Duodenal mucosa (tissue), 2 donors: ENCODE results near the gene TSHZ2.
A peak's percentile ranks its signal among the peaks of the same experiment; 100 is the strongest.
"Not testable (repeated sequence)": the region's sequence is repeated elsewhere in the genome, so short reads cannot be mapped to it uniquely, and the experiment has no call there.

Experiments used
- H3K27ac ChIP-seq: one replicate; pipeline ENCODE4 v1.7.0; 2013; ENCODE audit warnings: low read depth, low read length
- H3K27me3 ChIP-seq, 2 donors: one replicate each; pipeline ENCODE4 v1.7.0; 2013; ENCODE audit warnings: low read length in 2 of 2, control low read depth in 1 of 2; ENCODE audit not compliant: insufficient read depth in 2 of 2, control insufficient read depth in 1 of 2
- H3K36me3 ChIP-seq, 2 donors: one replicate each; pipeline ENCODE4 v1.7.0; 2013; ENCODE audit warnings: low read length in 2 of 2, control low read depth in 1 of 2; ENCODE audit not compliant: insufficient read depth in 2 of 2, control insufficient read depth in 1 of 2
- H3K4me1 ChIP-seq, 2 donors: one replicate each; pipeline ENCODE4 v1.7.0; 2013; ENCODE audit warnings: low read length in 2 of 2, control low read depth in 1 of 2; ENCODE audit not compliant: insufficient read depth in 2 of 2, control insufficient read depth in 1 of 2
- H3K4me3 ChIP-seq, 2 donors: one replicate each; pipeline ENCODE4 v1.7.0; 2013; ENCODE audit warnings: low read length in 2 of 2, low read depth in 1 of 2
- H3K9ac ChIP-seq, 2 donors: one replicate each; pipeline ENCODE4 v1.7.0; 2013; ENCODE audit warnings: low read length in 2 of 2, low read depth in 1 of 2
- H3K9me3 ChIP-seq, 2 donors: one replicate each; pipeline ENCODE4 v1.7.0; 2013; ENCODE audit warnings: low read length in 2 of 2, control low read depth in 1 of 2; ENCODE audit not compliant: control insufficient read depth in 1 of 2

TSHZ2 gene

GRCh38 chr20:53500651-53501050 lies 528.5 kb downstream of the TSHZ2 start:
- H3K4me1 ChIP-seq: no peaks in the 10 kb centered on the region
- no peaks in the 10 kb centered on the region for H3K36me3 ChIP-seq
- no peak overlapping the region for H3K27ac ChIP-seq
- H3K4me3 ChIP-seq: no peak overlapping the region
- no peaks in the 10 kb centered on the region for H3K9me3 ChIP-seq
- no peak overlapping the region for H3K9ac ChIP-seq
- no peaks in the 10 kb centered on the region for H3K27me3 ChIP-seq

- no peak overlapping the region for H3K9ac ChIP-seq
Measured at GRCh38 chr20:53502820-53503219, 530.7 kb downstream of the TSHZ2 start.

GRCh38 chr20:53503517-53503919 lies 531.4 kb downstream of the TSHZ2 start:
- Histone ChIP-seq H3K36me3 (no peaks in the 10 kb centered on the region), H3K9ac (no peak overlapping the region), H3K4me1 (no peaks in the 10 kb centered on the region), H3K27ac (no peak overlapping the region), H3K27me3 (no peaks in the 10 kb centered on the region), H3K4me3 (peak overlapping the region in 1 of 2 donors; percentile 36), H3K9me3 (no peaks in the 10 kb centered on the region)

More at GRCh38 chr20:53502820-53503219, 530.7 kb downstream of the TSHZ2 start:
- Histone ChIP-seq H3K36me3 (no peaks in the 10 kb centered on the region), H3K27me3 (no peaks in the 10 kb centered on the region), H3K4me3 (no peak overlapping the region), H3K9me3 (no peaks in the 10 kb centered on the region), H3K27ac (no peak overlapping the region), H3K4me1 (no peaks in the 10 kb centered on the region)

- not testable (repeated sequence) for H3K4me3 ChIP-seq
Measured at GRCh38 chr20:53504106-53504505, 531.9 kb downstream of the TSHZ2 start.

GRCh38 chr20:53510262-53510661 lies 538.1 kb downstream of the TSHZ2 start:
- Histone ChIP-seq H3K27me3 (no peaks in the 10 kb centered on the region), H3K9ac (no peak overlapping the region), H3K27ac (no peak overlapping the region), H3K4me3 (no peak overlapping the region), H3K36me3 (no peaks in the 10 kb centered on the region), H3K4me1 (no peaks in the 10 kb centered on the region), H3K9me3 (no peaks in the 10 kb centered on the region)

More at GRCh38 chr20:53504106-53504505, 531.9 kb downstream of the TSHZ2 start:
- not testable (repeated sequence) for H3K27me3 ChIP-seq, H3K27ac ChIP-seq, H3K4me1 ChIP-seq, H3K36me3 ChIP-seq, H3K9ac ChIP-seq, H3K9me3 ChIP-seq

- H3K9me3 ChIP-seq: no peaks in the 10 kb centered on the region
- no peaks in the 10 kb centered on the region for H3K36me3 ChIP-seq
- H3K27ac ChIP-seq: no peak overlapping the region
- H3K9ac ChIP-seq: no peak overlapping the region
- H3K4me3 ChIP-seq: no peak overlapping the region
- no peaks in the 10 kb centered on the region for H3K4me1 ChIP-seq
- no peaks in the 10 kb centered on the region for H3K27me3 ChIP-seq
Measured at GRCh38 chr20:53510704-53511103, 538.5 kb downstream of the TSHZ2 start.

DNA sequence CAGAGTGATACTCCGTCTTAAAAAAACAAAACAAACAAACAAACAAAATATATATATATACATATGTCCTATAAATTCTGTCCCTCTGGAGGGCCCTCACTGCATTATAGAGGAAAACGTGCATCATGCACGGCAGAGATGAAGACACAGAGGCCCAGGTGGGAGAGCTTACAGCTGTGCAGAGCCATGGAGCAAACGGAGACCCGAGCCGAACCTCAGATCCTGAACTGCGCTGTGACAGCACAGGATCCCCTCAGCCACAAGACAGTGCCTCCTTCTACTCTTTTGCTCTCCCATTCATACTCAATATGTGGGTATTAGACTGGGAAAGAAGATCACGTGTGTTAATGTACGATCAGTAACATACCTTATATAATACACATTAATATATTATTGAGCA lies 539.9 kb downstream of the TSHZ2 start:
- H3K4me3 ChIP-seq: no peak overlapping the region
- H3K9ac ChIP-seq: no peak overlapping the region
- no peaks in the 10 kb centered on the region for H3K4me1 ChIP-seq
- no peaks in the 10 kb centered on the region for H3K27me3 ChIP-seq
- no peaks in the 10 kb centered on the region for H3K36me3 ChIP-seq
- no peaks in the 10 kb centered on the region for H3K9me3 ChIP-seq
- no peak overlapping the region for H3K27ac ChIP-seq

- no peak overlapping the region for H3K27ac ChIP-seq
Measured at GRCh38 chr20:53513168-53513488, 541.0 kb downstream of the TSHZ2 start.

GRCh38 chr20:53513489-53514298 lies 541.5 kb downstream of the TSHZ2 start:
- H3K27ac ChIP-seq: no peak overlapping the region

More at GRCh38 chr20:53513168-53513488, 541.0 kb downstream of the TSHZ2 start:
- Histone ChIP-seq H3K4me1 (no peaks in the 10 kb centered on the region), H3K27me3 (no peaks in the 10 kb centered on the region), H3K9ac (no peak overlapping the region), H3K9me3 (no peaks in the 10 kb centered on the region), H3K36me3 (no peaks in the 10 kb centered on the region), H3K4me3 (no peak overlapping the region)

DNA sequence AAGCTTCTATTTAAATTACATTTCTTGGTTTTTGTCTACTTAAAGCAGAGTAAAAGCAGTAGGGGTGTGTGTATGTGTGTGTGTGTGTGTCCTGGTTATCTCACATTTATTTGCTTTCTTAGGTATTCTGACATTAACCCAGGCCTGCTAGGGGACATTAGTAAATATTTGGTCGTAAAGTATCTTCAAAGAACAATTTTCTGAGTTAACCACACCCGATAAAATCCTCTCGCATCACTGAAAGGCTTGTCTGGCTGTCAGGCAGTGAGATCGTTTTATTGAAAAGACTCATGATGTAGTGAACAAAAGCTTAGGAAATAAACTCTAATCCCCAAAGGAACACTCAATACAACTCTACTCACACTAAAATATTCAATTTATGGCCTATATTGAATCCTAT lies 543.6 kb downstream of the TSHZ2 start:
- Histone ChIP-seq H3K27me3 (no peaks in the 10 kb centered on the region), H3K4me1 (no peaks in the 10 kb centered on the region), H3K9me3 (no peaks in the 10 kb centered on the region), H3K4me3 (no peak overlapping the region), H3K36me3 (no peaks in the 10 kb centered on the region), H3K9ac (no peak overlapping the region), H3K27ac (no peak overlapping the region)

More at GRCh38 chr20:53513489-53514298, 541.5 kb downstream of the TSHZ2 start:
- no peaks in the 10 kb centered on the region for H3K36me3 ChIP-seq
- no peaks in the 10 kb centered on the region for H3K9me3 ChIP-seq
- H3K4me1 ChIP-seq: no peaks in the 10 kb centered on the region
- no peaks in the 10 kb centered on the region for H3K27me3 ChIP-seq
- no peak overlapping the region for H3K9ac ChIP-seq
- no peak overlapping the region for H3K4me3 ChIP-seq
